Cardiac fibroblast (primary cell): Measurements from ENCODE around the gene GPC6.
A peak's percentile ranks its signal among the peaks of the same experiment; 100 is the strongest.

Source experiments
- DNase-seq, 2 donors: peaks; one replicate each; pipeline versions ENCODE4 v3.0.0 to v3.0.0-alpha.2; 2010; ENCODE audit warnings: low read depth in 2 of 2
- H3K4me3 ChIP-seq, 2 donors: replicated peaks in 1 of 2; 1 replicate in 1 of 2; 2 replicates in 1 of 2; pipeline ENCODE4 v1.5.1; 2011; ENCODE audit warnings: low read depth in 2 of 2, low read length in 2 of 2, mild to moderate bottlenecking in 2 of 2, moderate library complexity in 1 of 2
- TF ChIP-seq, protein P1 (sequence below): IDR thresholded peaks from one replicate; pipeline ENCODE4 v1.5.1; 2011; ENCODE audit warnings: low read depth, mild to moderate bottlenecking, low read length, inconsistent platforms

Gene GPC6

DNA sequence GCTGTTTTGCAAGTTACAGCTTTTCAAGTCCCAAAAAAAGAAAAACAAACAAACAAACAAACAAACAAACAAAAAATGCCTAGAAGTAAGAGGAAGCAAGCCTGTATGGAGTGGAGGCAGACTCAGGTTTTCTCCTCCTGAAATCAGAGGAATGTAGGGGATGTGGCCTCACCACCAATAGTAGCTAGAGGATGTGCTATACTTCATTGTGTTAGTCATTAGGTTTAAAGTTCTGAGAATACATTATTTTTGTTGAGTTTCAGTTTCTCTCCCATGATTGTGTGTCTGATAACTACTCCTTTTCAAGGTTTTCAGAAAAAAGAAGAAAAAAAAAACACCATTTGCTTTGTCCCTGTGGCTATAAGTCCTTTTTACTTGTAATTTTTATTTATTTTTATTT is 524.5 kb downstream of the GPC6 start:
- TF ChIP-seq, protein P1, sequence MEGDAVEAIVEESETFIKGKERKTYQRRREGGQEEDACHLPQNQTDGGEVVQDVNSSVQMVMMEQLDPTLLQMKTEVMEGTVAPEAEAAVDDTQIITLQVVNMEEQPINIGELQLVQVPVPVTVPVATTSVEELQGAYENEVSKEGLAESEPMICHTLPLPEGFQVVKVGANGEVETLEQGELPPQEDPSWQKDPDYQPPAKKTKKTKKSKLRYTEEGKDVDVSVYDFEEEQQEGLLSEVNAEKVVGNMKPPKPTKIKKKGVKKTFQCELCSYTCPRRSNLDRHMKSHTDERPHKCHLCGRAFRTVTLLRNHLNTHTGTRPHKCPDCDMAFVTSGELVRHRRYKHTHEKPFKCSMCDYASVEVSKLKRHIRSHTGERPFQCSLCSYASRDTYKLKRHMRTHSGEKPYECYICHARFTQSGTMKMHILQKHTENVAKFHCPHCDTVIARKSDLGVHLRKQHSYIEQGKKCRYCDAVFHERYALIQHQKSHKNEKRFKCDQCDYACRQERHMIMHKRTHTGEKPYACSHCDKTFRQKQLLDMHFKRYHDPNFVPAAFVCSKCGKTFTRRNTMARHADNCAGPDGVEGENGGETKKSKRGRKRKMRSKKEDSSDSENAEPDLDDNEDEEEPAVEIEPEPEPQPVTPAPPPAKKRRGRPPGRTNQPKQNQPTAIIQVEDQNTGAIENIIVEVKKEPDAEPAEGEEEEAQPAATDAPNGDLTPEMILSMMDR = no peak
- DNase-seq = no peak
- no peak overlapping the region for H3K4me3 ChIP-seq

DNA sequence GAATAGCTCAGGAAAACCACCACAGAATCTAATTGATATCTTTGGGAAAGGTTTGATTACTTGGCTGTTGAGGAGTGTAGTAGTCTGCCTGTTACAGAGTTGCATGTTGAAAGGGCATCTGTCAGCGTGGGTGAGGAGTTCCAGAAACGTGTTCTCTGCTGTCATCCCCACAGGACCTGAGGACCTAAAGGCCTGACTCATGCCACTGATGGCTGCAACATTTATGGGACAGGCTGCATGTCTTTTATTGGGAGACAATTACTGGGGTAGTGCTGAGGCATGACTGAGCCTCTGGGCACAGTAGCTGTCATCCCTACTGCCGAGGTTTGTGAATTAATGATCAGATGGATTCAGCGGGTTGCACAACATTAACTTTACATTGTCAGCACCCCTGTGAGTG is 525.9 kb downstream of the GPC6 start:
- H3K4me3 ChIP-seq = no peak overlapping the region
- no peak for DNase-seq
- TF ChIP-seq, protein P1 = no peak

DNA sequence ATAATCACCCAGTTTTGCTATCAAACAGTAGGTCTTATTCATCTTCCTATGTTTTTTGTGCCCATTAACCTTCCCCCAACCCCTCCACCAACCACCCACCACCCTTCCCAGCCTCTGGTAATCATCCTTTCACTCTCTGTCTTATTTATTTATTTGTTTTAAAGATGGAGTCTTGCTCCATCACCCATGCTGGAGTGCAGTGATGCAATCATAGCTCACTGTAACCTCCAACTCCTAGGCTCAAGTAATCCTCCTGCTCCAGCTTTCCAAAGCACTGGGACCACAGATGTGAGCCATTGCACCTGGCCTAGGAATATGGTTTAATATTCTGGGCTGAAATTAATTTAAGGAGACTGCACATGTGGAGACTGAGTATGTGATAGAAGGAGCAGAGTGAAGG is 527.0 kb downstream of the GPC6 start:
- TF ChIP-seq, protein P1 = no peak
- no peak overlapping the region for H3K4me3 ChIP-seq
- DNase-seq = no peak

DNA sequence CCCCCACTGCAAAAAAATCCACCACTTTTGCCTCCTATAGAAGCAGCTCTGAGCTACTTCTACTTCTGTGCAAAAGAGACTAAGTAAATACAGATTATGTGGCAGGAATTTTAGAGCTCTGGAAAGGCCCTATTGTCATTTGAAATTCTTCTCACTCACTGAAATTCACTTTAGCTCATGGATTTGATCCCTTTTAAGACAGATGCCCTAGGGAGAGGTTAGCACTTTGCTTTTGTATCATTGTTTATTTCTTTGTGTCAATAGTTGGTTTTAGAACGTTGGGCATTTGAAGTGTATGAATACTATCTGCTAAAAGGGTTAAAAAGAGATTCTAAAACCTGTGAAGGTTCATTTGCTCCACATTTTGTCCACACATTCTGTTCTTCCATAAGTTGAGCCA is 528.7 kb downstream of the GPC6 start:
- no peak for DNase-seq
- TF ChIP-seq, protein P1 = no peak
- H3K4me3 ChIP-seq = no peak overlapping the region

DNA sequence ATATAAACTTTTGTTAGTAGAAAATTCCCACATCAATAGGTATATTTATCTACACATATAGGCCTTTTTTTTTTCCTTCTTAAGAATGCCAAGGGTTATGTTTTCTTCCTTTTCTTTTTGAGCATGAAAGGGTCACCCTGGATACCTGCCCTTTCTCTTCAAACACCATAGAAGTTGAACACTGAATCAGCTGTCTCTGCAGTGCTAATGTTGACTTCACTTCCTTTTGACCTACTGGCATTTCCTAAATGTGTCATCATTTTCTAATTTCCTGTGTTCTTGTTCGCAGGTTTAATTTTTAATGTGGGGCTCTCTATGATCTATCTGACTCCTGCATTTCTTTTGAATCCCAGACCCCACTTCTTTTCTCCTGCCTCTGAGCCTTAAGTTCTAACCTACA is 532.0 kb downstream of the GPC6 start:
- DNase-seq = peak; percentile 46 to 50

DNA sequence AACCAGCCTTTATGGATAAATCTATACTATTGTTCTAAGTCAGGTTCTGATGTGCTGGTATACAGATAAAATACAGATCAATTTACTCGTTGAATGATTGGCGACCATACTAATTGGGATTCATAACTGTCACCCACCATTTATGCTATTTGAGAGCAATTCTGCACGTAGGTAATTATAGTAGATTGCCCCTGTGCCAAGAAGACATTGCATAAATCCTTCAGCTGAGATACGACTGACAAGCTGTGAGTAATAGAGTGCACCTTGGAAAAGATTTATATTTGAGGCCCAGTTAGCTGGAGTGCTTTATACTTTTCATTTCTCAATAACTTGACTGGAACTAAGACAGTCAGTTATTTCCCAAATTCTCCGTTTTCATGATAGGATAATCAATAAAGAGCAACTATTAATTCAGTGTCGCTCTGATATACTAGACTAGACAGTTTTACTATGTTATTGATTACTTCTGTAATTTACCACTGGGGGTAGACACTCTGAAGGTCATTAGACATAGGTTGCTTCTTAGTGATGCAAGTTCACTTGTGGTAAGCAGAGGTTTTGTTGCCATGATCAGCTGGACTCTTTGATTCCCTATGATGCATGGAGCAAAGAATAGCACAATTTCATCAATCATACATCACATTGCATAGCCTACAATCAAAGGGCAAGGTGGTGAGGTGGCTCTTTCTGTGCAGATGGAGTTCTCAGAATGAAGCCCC is 536.3 kb downstream of the GPC6 start:
- no peak for DNase-seq
- no peak overlapping the region for H3K4me3 ChIP-seq
- TF ChIP-seq, protein P1 = no peak

More for the DNA sequence above, 532.0 kb downstream of the GPC6 start:
- TF ChIP-seq, protein P1 = no peak
- H3K4me3 ChIP-seq = no peak overlapping the region

DNA sequence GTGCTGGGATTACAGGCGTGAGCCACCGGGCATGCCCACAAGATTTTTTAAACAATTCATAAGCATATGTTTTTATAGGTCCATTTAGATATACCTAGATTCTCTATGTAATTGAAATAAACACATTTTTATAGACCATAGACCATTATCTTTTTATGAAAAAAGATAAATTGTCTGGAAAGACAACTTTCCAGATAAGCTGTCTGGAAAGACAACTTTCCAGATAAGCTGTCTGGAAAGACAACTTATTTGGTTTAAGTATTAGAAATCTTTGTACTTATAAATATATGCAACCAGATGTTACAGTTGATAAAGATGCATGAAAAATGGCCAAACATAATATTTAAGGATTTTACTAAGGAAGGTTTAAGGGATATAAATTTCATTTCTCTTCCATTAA is 538.5 kb downstream of the GPC6 start:
- TF ChIP-seq, protein P1 = no peak
- H3K4me3 ChIP-seq = no peak overlapping the region
- no peak for DNase-seq
